DMS79 (cell line): Measurements from ENCODE around the gene MEI1.
"Not testable (repeated sequence)": the region's sequence is repeated elsewhere in the genome, so short reads cannot be mapped to it uniquely, and the experiment has no call there.

Experiments
- DNase-seq: peaks from one replicate; lab custom pipeline; 2025; lab: John Stamatoyannopoulos, UW

Gene MEI1, protein sequence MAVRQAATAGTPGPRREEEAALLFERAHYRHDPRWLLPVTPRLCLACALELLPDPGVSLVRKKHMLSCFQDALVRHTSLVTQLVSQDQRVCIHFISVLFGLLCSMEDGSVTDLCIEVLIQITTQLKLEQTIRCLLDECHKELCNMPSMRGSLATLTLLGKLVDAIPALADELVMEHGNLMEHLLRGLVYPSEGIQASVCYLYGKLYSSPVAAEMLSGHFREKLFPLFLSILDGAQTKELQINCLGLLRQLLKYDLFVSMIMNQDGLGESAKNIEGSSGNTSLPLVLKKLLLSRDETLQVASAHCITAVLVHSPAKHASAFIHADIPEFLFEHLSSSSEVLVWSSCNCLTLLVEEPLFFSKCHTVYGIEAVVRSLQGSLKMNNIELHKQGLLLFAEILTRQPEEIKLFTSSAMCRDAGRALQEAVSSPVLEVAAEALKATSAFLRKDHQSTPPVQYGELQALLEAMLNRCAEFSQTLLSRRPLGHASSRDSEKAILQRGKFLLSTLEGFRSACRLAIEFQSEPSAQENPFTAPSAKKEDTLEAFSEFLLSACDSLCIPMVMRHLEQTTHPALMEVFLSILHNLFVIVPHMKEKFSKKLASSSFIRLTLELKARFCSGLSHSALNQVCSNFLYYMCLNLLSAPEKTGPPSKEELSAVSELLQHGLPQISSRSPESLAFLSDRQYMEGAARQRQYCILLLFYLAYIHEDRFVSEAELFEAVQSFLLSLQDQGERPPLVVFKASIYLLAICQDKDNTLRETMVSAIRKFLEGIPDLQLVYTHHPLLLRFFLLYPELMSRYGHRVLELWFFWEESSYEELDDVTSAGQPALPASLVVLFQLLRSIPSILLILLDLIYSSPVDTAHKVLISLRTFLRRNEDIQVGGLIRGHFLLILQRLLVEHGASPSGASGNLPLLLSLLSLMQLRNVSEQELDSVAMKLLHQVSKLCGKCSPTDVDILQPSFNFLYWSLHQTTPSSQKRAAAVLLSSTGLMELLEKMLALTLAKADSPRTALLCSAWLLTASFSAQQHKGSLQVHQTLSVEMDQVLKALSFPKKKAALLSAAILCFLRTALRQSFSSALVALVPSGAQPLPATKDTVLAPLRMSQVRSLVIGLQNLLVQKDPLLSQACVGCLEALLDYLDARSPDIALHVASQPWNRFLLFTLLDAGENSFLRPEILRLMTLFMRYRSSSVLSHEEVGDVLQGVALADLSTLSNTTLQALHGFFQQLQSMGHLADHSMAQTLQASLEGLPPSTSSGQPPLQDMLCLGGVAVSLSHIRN

DNA sequence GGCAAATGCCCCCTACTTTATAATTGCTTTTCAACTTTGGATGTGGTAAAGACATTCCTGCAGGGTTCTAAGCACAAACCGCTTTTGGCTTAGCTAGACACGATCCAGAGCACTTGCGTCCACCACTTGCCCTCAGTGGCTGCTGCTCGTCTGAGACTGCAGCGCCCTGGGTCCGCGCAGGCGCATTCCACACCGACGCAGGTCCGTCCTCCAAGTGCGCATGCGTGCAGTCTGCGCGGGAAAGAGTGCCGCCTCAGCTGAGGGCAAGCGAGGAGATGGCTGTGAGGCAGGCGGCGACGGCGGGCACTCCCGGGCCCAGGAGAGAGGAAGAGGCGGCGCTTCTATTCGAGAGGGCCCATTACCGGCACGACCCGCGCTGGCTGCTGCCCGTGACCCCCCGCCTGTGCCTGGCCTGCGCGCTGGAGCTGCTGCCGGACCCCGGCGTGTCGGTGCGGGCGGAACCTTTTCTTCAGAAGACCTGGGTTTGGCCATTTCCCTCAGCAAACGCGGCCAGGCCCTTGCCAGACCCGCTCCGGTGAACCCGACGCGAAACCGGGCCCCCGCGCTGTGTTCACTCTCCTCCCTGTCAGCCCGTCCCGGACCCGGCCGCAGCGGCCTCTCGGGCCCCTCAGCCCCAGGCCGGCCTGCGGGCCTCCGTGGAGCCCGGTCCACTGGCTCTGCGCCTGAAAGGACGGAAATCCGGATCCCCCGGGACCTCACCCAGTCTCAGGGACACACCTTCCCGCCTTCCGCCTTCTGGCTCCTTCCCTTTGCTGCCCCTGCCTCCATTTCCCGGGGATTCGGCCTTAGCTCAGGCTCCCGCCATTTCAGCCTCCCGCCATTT is at the start of gene MEI1:
MEI1 (plus strand) TSS at position 240 of the 844 bp plus-strand sequence; CDS start at position 276, 36 bp downstream.
- no peak for DNase-seq

- no peak for DNase-seq
Measured at GRCh38 chr22:41650229-41650628, 49.1 kb upstream of the MEI1 start.

GRCh38 chr22:41650821-41651220 is 48.5 kb upstream of the MEI1 start:
- DNase-seq = no peak

DNA sequence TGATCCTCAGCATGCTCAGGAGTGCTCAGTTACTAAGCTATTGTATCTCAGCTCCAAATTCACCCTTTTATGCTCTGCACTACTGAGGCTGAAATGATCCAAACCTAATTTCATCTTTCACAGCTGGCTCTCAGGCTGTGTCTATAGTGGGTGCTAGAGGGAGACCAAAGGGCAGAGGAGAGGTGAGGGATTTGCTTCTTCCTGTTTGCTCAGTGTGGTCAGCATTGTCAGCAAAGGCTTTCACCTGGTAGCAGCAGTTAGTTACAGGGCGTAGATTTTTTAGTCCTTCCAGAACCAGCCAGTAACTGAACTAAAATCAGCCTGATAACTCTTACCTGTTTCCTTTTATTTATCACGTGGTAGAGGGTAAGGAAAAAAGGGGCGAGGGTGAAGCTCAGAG is 45.0 kb upstream of the MEI1 start:
- no peak for DNase-seq

DNA sequence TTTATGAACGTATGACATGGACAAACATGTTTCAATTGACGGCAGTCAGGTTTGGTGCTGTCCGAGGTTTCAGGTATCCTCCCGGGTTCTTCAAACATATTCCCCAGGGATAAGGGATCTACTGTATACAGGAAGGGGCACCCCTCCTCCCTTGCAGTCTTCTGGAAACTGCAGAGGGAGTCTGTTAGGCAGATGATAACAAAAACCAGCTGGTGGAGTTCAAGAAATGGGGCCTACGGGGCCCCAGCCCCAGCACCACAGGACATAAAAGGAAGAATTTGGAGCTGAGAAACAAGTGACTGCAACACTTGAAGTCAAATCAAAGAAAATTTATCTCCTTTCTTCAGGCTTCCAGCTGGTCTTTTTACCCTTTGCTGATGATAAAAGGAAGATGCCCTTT is 42.7 kb upstream of the MEI1 start:
- no peak for DNase-seq

- DNase-seq = no peak
Measured at GRCh38 chr22:41657709-41658108, 41.6 kb upstream of the MEI1 start.

DNA sequence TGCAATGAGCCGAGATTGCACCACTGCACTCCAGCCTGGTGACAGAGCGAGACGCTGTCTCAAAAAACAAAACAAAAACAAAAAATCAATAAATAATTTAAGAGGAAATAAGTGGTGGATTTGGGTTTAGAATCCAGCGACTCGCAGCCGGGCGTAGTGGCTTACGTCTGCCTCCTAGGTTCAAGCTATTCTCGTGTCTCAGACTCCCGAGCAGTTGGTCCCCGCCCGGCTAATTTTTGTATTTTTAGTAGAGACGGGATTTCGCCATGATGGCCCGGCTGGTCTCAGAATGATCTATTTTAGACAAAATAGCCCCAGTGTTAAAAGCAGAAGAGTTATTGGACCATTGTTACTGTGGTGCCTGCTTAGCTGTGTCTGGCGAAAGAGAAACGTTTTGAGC is 40.4 kb upstream of the MEI1 start:
- DNase-seq = no peak

GRCh38 chr22:41659941-41660340 is 39.4 kb upstream of the MEI1 start:
- DNase-seq = no peak

DNA sequence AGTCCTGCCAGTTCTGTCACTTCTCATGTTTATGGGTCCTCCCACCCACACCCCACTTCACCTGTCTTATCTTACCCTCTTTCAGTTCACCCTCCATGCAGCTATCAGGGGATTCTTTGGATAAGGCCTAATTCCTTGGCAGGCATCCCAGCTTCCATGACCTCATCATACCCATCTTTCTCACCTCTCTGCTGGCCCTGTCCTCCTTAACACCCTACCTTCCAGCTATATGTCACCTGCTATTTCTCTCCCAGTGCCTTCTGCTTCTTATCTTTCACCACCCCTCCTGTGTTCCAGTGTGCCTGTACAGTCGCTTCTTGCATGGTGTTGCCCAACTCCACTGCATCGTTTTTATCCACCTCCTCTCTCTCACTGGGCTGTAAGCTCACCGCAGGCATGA is 38.9 kb upstream of the MEI1 start:
- DNase-seq = no peak

- no peak for DNase-seq
Measured at GRCh38 chr22:41661088-41661487, 38.2 kb upstream of the MEI1 start.

GRCh38 chr22:41661713-41662112 is 37.6 kb upstream of the MEI1 start:
- DNase-seq = no peak

GRCh38 chr22:41663594-41663993 is 35.7 kb upstream of the MEI1 start:
- DNase-seq = not testable (repeated sequence)

DNA sequence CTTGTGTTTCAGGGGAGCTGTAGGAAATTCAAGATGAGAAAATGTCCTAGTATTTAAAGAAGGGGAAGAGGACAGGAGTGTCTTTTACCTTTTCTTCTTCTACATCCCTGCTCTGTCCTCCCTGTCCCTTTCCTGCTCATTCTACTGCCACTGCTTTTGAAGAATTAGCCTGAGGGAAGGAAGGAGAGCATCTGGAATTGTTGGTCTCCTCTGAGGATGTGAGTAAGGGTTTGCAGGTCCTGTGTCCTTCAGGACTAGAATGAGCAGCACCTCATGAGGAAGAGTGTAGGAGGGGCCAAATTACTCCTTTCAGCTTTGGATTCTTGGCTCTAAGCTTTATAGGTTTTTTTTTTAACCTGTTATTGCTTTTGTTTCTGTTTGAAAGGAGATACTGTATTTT is 34.8 kb upstream of the MEI1 start:
- no peak for DNase-seq

GRCh38 chr22:41664951-41665350 is 34.4 kb upstream of the MEI1 start:
- DNase-seq = no peak

GRCh38 chr22:41668971-41669911 is 30.1 kb upstream of the MEI1 start:
- DNase-seq = no peak

DNA sequence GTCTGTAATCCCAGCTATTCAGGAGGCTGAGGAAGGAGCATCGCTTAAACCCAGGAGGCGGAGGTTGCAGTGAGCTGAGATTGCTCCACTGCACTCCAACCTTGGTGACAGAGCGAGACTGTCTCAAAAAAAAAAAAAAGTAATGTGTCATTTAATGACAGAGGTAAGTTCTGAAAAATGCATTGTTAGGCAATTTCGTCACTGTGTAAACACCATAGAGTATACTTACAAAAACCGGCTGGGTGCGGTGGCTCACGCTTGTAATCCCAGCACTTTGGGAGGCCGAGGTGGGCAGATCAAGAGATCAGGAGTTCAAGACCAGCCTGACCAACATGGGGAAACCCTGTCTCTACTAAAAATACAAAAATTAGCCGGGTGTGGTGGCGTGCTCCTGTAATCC is 27.2 kb upstream of the MEI1 start:
- not testable (repeated sequence) for DNase-seq

- no peak for DNase-seq
Measured at GRCh38 chr22:41672780-41673509, 26.4 kb upstream of the MEI1 start.

DNA sequence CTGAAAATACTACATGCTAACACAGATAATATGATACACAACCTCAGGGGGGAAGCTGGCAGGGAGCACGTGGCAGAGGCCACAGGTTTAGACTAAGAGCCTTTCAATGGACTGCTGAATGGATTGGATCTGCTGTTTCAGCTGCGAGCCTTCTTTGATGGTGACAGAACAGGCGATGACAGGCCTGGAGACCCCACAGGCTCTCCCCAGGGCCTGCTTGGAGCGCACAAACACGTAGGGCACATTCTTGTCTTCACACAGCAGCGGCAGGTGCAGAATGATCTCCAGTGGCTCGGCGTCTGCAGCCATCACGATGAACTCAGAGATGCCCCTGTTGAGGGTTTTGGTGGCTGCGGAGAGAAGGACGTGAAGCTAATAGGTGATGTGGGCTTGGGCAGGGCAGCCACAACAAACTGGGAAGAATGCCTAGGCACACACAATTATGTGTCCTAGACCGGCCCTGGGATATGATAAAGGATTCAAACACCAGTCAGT is 24.4 kb upstream of the MEI1 start:
- DNase-seq = no peak

DNA sequence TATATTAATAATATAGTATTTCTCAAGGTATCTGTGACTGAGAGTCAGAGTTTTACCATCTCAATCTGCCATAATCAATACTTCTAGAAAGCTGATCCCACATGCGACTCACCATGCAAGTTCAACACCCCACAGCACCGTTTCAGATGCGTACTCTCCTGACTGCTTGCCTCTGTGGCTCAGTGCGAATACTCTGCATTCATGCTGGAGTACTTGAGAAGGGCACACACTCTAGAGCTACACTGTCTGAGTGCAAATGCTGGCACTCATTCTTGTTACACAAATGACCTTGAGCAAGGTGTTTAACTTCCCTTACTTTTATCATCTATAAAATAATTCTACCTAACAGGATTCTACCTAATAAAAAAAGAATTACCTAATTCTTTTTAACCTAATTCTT is 23.2 kb upstream of the MEI1 start:
- no peak for DNase-seq
